ENCODE measurements around the gene LCN9. TPM values are rescaled to one million over a fixed set of nuclear protein-coding genes. Genes with fewer than 3 reads are reported as not detected.

The LCN9 gene
- total and polyA plus RNA-seq, 9 donors: not detected

- H3K27me3 ChIP-seq: no peaks in the 10 kb centered on the region
- H3K4me3 ChIP-seq: no peak overlapping the region
- TF ChIP-seq POLR2A (IDR thresholded peaks at IDR 0.05) (no peak), EP300 (IDR thresholded peaks at IDR 0.05) (no peak)
- TF ChIP-seq, protein P1, sequence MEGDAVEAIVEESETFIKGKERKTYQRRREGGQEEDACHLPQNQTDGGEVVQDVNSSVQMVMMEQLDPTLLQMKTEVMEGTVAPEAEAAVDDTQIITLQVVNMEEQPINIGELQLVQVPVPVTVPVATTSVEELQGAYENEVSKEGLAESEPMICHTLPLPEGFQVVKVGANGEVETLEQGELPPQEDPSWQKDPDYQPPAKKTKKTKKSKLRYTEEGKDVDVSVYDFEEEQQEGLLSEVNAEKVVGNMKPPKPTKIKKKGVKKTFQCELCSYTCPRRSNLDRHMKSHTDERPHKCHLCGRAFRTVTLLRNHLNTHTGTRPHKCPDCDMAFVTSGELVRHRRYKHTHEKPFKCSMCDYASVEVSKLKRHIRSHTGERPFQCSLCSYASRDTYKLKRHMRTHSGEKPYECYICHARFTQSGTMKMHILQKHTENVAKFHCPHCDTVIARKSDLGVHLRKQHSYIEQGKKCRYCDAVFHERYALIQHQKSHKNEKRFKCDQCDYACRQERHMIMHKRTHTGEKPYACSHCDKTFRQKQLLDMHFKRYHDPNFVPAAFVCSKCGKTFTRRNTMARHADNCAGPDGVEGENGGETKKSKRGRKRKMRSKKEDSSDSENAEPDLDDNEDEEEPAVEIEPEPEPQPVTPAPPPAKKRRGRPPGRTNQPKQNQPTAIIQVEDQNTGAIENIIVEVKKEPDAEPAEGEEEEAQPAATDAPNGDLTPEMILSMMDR (IDR thresholded peaks at IDR 0.05): no peak
- no peaks in the 10 kb centered on the region for H3K9me3 ChIP-seq
- DNase-seq: no peak
- no peaks in the 10 kb centered on the region for H3K4me1 ChIP-seq (ENCODE audit: insufficient read depth)
- no peaks in the 10 kb centered on the region for H3K36me3 ChIP-seq
- intact Hi-C loops (cut with DNase I): no loop called here
- WGBS, 3 donors: 87 to 93% (median 91%) methylated on average over 13 of the region's 13 CpGs
- H3K27ac ChIP-seq: no peak overlapping the region
These were observed 13.8 kb downstream of the LCN9 start for GRCh38 chr9:135676891-135677290.

DNA sequence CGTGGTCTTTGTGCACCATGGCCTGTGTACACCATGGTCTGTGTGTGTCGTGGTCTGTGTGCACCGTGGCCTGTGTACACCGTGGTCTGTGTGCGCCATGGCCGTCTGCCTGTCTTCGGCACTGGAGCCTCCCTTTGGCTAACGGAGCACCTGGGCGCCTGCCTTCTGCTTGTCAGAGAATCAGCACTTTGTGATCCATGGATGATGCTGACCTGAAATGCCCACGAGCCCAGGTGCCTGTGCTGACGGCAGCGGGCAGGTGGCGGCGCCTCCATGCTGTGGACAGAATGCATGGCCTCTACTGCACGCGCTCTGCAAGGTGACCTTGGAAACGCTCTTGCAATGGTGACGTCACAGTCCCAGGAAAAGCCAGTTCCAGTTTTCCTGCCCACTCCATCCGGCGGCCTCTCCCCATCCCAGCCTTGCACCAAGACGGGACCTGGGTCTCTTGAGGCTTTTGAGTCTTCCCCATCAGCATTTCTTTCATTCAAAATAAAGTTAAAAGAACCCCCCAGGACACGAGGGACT lies 14.6 kb downstream of the LCN9 start:
- intact Hi-C loops (cut with DNase I): no loop called here
- no peaks in the 10 kb centered on the region for H3K27me3 ChIP-seq
- no peak for DNase-seq
- H3K4me3 ChIP-seq: no peak overlapping the region
- H3K36me3 ChIP-seq: no peaks in the 10 kb centered on the region
- no peaks in the 10 kb centered on the region for H3K4me1 ChIP-seq (ENCODE audit: insufficient read depth)
- no peaks in the 10 kb centered on the region for H3K9me3 ChIP-seq
- no peak for TF ChIP-seq POLR2A (IDR thresholded peaks at IDR 0.05)
- TF ChIP-seq EP300 (IDR thresholded peaks at IDR 0.05): no peak
- TF ChIP-seq, protein P1 (IDR thresholded peaks at IDR 0.05): no peak
- 71 to 80% (median 74%) methylated on average over 21 to 22 of the region's 22 CpGs for WGBS, 3 donors
- H3K27ac ChIP-seq: no peak overlapping the region

- Histone ChIP-seq H3K36me3 (no peaks in the 10 kb centered on the region), H3K27me3 (no peaks in the 10 kb centered on the region), H3K27ac (no peak overlapping the region), H3K4me1 (ENCODE audit: insufficient read depth) (no peaks in the 10 kb centered on the region), H3K9me3 (no peaks in the 10 kb centered on the region), H3K4me3 (no peak overlapping the region)
- TF ChIP-seq POLR2A (IDR thresholded peaks at IDR 0.05) (no peak), EP300 (IDR thresholded peaks at IDR 0.05) (no peak)
- WGBS, 3 donors: 87 to 90% (median 87%) methylated on average over 19 to 20 of the region's 20 CpGs
- intact Hi-C loops (cut with DNase I): no loop called here
- no peak for DNase-seq
These were observed 15.3 kb downstream of the LCN9 start for GRCh38 chr9:135678236-135679017.

- H3K27me3 ChIP-seq: no peaks in the 10 kb centered on the region
- intact Hi-C loops (cut with DNase I): no loop called here
- no peak for TF ChIP-seq POLR2A (IDR thresholded peaks at IDR 0.05)
- TF ChIP-seq EP300 (IDR thresholded peaks at IDR 0.05): no peak
- TF ChIP-seq, protein P1 (IDR thresholded peaks at IDR 0.05): no peak
- H3K4me3 ChIP-seq: no peak overlapping the region
- no peak for DNase-seq
- WGBS, 3 donors: 30 to 63% (median 47%) methylated on average over 16 of the region's 16 CpGs
- H3K36me3 ChIP-seq: no peaks in the 10 kb centered on the region
- H3K4me1 ChIP-seq (ENCODE audit: insufficient read depth): no peaks in the 10 kb centered on the region
- H3K27ac ChIP-seq: no peak overlapping the region
- H3K9me3 ChIP-seq: no peaks in the 10 kb centered on the region
These were observed 16.9 kb downstream of the LCN9 start for GRCh38 chr9:135680056-135680455.

DNA sequence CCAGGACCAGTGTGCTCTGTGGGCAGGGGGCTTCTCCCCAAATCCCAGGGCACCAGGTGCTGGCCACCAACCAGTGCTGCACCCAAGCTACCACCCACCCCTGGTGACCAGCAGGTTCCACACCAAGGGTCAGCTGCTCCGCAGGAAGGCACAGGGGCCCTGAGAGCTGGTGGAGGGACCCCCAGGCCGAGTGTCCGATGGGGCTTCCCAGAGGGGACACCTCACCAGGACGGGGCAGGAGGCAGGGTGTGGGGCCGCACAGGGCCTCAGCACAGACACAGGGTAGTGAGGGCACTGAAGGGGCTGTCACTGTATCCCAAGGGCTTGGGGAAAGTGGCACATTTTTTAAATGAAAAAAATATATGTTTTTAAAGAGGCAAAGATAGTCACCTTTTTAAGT lies 18.1 kb downstream of the LCN9 start:
- no peak for DNase-seq
- WGBS, 3 donors: 83 to 92% (median 90%) methylated on average over 5 of the region's 5 CpGs
- no peaks in the 10 kb centered on the region for H3K27me3 ChIP-seq

More for the DNA sequence above, 18.1 kb downstream of the LCN9 start:
- no peaks in the 10 kb centered on the region for H3K9me3 ChIP-seq
- H3K36me3 ChIP-seq: no peaks in the 10 kb centered on the region
- intact Hi-C loops (cut with DNase I): no loop called here
- TF ChIP-seq, protein P1 (IDR thresholded peaks at IDR 0.05): no peak
- TF ChIP-seq POLR2A (IDR thresholded peaks at IDR 0.05): no peak
- no peak overlapping the region for H3K27ac ChIP-seq
- H3K4me3 ChIP-seq: no peak overlapping the region
- no peaks in the 10 kb centered on the region for H3K4me1 ChIP-seq (ENCODE audit: insufficient read depth)
